ENCODE results near the gene RASSF7. TPM values are rescaled to one million over a fixed set of nuclear protein-coding genes. Genes with fewer than 3 reads are reported as not detected.

Gene RASSF7
- total RNA-seq, 1 experiment from 2014 or later, result 32.5 TPM

DNA sequence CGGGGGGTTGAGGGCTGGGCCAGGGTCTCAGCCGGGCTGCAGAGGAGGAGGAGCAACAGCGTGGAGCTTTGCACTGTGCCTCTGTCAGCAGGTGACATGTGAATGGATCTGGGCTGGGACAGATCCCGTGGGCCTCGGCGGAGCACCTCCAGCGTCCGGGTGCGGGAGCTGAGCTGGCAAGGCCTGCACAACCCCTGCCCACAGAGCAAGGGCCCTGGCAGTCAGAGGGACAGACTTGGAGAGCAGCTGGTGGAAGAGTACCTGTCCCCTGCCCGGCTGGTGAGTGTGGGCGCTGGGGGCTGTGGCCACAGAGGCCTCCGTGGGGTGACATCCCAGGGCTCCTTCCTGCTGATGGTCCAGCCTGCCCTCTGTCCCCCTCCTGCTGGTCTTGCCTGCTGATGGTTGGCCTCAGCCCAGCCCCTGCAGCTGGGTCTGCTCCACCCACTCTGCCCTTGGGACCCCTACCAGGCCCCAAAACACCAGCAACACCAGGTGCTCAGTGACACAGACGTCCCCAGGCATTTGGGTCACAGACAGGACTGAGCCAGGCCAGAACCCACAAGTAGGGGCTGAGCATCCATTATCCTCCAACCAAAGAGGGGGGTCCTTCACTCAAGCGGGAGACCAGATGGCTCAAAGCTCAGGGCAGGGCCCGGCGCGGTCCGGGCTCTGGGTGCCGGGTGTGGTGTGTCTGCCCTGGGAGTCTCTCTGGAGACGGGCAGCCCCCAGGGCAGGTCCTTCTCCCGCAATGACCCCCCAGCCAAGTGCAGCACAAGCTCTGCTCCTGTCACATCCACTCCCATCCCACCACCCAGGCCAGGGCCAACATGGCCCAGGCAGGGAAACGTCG, 20.0 kb upstream of the RASSF7 start:
- H3K27ac Mint-ChIP-seq, result no peak overlapping the region
- ATAC-seq (no peak), DNase-seq (ENCODE audit: low spot score) (no peak)
- TF ChIP-seq GRHL2 (CRISPR knock-in tag; IDR thresholded peaks at IDR 0.05; ENCODE audit: insufficient replicate concordance, severe bottlenecking), result no peak
- TF ChIP-seq CREM (CRISPR knock-in tag; IDR thresholded peaks at IDR 0.05), result no peak
- TF ChIP-seq NR1H2 (CRISPR knock-in tag; IDR thresholded peaks at IDR 0.05), result no peak
- TF ChIP-seq ELF4 (CRISPR knock-in tag; IDR thresholded peaks at IDR 0.05; ENCODE audit: low read depth), result no peak
- TF ChIP-seq ZNF232 (CRISPR knock-in tag; IDR thresholded peaks at IDR 0.05), result no peak
- no peak for TF ChIP-seq EMX1 (CRISPR knock-in tag; IDR thresholded peaks at IDR 0.05)
- TF ChIP-seq, protein P1, sequence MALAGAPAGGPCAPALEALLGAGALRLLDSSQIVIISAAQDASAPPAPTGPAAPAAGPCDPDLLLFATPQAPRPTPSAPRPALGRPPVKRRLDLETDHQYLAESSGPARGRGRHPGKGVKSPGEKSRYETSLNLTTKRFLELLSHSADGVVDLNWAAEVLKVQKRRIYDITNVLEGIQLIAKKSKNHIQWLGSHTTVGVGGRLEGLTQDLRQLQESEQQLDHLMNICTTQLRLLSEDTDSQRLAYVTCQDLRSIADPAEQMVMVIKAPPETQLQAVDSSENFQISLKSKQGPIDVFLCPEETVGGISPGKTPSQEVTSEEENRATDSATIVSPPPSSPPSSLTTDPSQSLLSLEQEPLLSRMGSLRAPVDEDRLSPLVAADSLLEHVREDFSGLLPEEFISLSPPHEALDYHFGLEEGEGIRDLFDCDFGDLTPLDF (CRISPR knock-in tag; IDR thresholded peaks at IDR 0.05), result no peak
- TF ChIP-seq GABPB1 (CRISPR knock-in tag; IDR thresholded peaks at IDR 0.05), result no peak
- no peak for TF ChIP-seq MXD4 (CRISPR knock-in tag; IDR thresholded peaks at IDR 0.05; ENCODE audit: borderline replicate concordance)
- no peak for TF ChIP-seq NFYB (CRISPR knock-in tag; conservative IDR thresholded peaks at IDR 0.05; ENCODE audit: low read depth)
- no peak for TF ChIP-seq ZNF317 (CRISPR knock-in tag; IDR thresholded peaks at IDR 0.05; ENCODE audit: borderline replicate concordance, low read depth)
- TF ChIP-seq, protein P2, sequence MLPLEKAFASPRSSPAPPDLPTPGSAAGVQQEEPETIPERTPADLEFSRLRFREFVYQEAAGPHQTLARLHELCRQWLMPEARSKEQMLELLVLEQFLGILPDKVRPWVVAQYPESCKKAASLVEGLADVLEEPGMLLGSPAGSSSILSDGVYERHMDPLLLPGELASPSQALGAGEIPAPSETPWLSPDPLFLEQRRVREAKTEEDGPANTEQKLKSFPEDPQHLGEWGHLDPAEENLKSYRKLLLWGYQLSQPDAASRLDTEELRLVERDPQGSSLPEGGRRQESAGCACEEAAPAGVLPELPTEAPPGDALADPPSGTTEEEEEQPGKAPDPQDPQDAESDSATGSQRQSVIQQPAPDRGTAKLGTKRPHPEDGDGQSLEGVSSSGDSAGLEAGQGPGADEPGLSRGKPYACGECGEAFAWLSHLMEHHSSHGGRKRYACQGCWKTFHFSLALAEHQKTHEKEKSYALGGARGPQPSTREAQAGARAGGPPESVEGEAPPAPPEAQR (CRISPR knock-in tag; IDR thresholded peaks at IDR 0.05), result no peak
- no peak for TF ChIP-seq FOXK1 (CRISPR knock-in tag; IDR thresholded peaks at IDR 0.05)
- no peak for TF ChIP-seq TEAD4 (CRISPR knock-in tag; IDR thresholded peaks at IDR 0.05)
- no peak for TF ChIP-seq ZNF671 (CRISPR knock-in tag; IDR thresholded peaks at IDR 0.05)
- no peak for TF ChIP-seq ZNF423 (CRISPR knock-in tag; IDR thresholded peaks at IDR 0.05)
- H3K9me3 Mint-ChIP-seq, result no peaks in the 10 kb centered on the region
- CTCF ChIA-PET, result interaction anchor here (0.6 to 0.9 kb wide), 2 partner anchors 77 to 134 kb away, joined by 3 read pairs; no protein-coding TSS in a partner anchor
- no peak overlapping the region for H3K4me3 Mint-ChIP-seq
- peaks cover 3% of the 10 kb centered on the region for H3K36me3 Mint-ChIP-seq
- H3K4me1 Mint-ChIP-seq, result no peaks in the 10 kb centered on the region
- H3K27me3 Mint-ChIP-seq (ENCODE audit: low read depth), result peaks cover 22% of the 10 kb centered on the region
- POLR2A ChIA-PET, result no interaction called here

DNA sequence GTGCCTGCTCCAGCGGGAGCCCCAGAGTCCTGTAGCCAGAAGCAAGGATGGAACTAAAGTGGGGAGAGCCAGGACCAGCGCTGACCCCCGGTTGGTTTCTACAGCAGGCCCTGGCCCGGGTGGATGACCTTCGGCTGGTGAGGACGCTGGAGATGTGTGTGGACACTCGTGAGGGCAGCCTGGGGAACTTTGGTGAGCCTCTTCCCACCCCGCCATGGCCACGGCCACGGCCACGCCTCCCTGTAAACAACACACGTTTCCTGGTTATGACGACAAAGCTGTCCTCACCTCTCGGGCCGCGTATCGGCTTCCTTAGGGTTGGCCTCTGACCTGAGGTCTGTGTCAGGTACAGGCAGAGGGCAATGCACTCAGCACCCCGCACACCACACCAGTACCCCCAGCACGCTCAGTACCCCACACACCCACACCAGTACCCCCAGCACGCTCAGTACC, 19.3 kb upstream of the RASSF7 start:
- no peak overlapping the region for H3K27ac Mint-ChIP-seq
- POLR2A ChIA-PET, result interaction anchor here (0.6 kb wide), 1 partner anchor 23 kb away, joined by 3 read pairs; no protein-coding TSS in a partner anchor
- CTCF ChIA-PET, result no interaction called here
- TF ChIP-seq, protein P3, sequence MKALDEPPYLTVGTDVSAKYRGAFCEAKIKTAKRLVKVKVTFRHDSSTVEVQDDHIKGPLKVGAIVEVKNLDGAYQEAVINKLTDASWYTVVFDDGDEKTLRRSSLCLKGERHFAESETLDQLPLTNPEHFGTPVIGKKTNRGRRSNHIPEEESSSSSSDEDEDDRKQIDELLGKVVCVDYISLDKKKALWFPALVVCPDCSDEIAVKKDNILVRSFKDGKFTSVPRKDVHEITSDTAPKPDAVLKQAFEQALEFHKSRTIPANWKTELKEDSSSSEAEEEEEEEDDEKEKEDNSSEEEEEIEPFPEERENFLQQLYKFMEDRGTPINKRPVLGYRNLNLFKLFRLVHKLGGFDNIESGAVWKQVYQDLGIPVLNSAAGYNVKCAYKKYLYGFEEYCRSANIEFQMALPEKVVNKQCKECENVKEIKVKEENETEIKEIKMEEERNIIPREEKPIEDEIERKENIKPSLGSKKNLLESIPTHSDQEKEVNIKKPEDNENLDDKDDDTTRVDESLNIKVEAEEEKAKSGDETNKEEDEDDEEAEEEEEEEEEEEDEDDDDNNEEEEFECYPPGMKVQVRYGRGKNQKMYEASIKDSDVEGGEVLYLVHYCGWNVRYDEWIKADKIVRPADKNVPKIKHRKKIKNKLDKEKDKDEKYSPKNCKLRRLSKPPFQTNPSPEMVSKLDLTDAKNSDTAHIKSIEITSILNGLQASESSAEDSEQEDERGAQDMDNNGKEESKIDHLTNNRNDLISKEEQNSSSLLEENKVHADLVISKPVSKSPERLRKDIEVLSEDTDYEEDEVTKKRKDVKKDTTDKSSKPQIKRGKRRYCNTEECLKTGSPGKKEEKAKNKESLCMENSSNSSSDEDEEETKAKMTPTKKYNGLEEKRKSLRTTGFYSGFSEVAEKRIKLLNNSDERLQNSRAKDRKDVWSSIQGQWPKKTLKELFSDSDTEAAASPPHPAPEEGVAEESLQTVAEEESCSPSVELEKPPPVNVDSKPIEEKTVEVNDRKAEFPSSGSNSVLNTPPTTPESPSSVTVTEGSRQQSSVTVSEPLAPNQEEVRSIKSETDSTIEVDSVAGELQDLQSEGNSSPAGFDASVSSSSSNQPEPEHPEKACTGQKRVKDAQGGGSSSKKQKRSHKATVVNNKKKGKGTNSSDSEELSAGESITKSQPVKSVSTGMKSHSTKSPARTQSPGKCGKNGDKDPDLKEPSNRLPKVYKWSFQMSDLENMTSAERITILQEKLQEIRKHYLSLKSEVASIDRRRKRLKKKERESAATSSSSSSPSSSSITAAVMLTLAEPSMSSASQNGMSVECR (CRISPR knock-in tag; IDR thresholded peaks at IDR 0.05; ENCODE audit: borderline replicate concordance), result no peak
- TF ChIP-seq ZNF219 (CRISPR knock-in tag; IDR thresholded peaks at IDR 0.05; ENCODE audit: borderline replicate concordance) (no peak), MYBL2 (CRISPR knock-in tag; IDR thresholded peaks at IDR 0.05) (no peak), IRF2 (CRISPR knock-in tag; IDR thresholded peaks at IDR 0.05; ENCODE audit: borderline replicate concordance, low read depth) (no peak), EMX1 (CRISPR knock-in tag; IDR thresholded peaks at IDR 0.05) (no peak), PRRX2 (CRISPR knock-in tag; IDR thresholded peaks at IDR 0.05) (no peak), NR2C2 (CRISPR knock-in tag; IDR thresholded peaks at IDR 0.05) (no peak)
- TF ChIP-seq, protein P4, sequence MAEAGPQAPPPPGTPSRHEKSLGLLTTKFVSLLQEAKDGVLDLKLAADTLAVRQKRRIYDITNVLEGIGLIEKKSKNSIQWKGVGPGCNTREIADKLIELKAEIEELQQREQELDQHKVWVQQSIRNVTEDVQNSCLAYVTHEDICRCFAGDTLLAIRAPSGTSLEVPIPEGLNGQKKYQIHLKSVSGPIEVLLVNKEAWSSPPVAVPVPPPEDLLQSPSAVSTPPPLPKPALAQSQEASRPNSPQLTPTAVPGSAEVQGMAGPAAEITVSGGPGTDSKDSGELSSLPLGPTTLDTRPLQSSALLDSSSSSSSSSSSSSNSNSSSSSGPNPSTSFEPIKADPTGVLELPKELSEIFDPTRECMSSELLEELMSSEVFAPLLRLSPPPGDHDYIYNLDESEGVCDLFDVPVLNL (CRISPR knock-in tag; IDR thresholded peaks at IDR 0.05; ENCODE audit: borderline replicate concordance, low read depth), result no peak
- TF ChIP-seq, protein P5, sequence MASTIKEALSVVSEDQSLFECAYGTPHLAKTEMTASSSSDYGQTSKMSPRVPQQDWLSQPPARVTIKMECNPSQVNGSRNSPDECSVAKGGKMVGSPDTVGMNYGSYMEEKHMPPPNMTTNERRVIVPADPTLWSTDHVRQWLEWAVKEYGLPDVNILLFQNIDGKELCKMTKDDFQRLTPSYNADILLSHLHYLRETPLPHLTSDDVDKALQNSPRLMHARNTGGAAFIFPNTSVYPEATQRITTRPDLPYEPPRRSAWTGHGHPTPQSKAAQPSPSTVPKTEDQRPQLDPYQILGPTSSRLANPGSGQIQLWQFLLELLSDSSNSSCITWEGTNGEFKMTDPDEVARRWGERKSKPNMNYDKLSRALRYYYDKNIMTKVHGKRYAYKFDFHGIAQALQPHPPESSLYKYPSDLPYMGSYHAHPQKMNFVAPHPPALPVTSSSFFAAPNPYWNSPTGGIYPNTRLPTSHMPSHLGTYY (CRISPR knock-in tag; IDR thresholded peaks at IDR 0.05), result no peak
- TF ChIP-seq, protein P1 (CRISPR knock-in tag; IDR thresholded peaks at IDR 0.05), result no peak

More for the DNA sequence above, 19.3 kb upstream of the RASSF7 start:
- Mint-ChIP-seq H3K9me3 (no peaks in the 10 kb centered on the region), H3K27me3 (ENCODE audit: low read depth) (peaks cover 17% of the 10 kb centered on the region), H3K4me1 (no peaks in the 10 kb centered on the region), H3K36me3 (peaks cover 3% of the 10 kb centered on the region), H3K4me3 (no peak overlapping the region)
- DNase-seq (ENCODE audit: low spot score) (no peak), ATAC-seq (no peak)
